Measurements from ENCODE around the gene SMURF1.

The SMURF1 gene

DNA sequence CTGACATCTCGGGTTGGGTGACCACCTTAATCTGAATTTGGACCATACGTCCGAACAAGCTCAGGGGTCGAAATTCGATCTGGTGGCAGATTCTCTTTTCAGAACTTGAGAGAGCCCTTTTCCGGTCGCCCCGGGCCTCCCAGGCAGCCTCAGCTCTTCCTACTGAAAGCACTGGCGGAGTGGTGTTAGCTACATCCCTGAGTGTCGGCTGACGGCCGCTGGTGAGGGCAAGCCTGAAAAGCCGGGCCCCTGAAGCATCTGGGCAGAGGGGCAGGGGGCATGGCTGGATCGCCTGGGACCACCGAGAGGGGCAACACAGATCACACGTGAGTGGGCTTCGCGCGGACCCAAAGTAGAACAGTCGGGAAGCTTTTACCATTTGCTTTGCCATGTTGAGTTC, 116.1 kb downstream of the SMURF1 start:
- DNase-seq = no peak

GRCh38 chr7:99027241-99027640, 116.7 kb downstream of the SMURF1 start:
- no peak for DNase-seq

DNA sequence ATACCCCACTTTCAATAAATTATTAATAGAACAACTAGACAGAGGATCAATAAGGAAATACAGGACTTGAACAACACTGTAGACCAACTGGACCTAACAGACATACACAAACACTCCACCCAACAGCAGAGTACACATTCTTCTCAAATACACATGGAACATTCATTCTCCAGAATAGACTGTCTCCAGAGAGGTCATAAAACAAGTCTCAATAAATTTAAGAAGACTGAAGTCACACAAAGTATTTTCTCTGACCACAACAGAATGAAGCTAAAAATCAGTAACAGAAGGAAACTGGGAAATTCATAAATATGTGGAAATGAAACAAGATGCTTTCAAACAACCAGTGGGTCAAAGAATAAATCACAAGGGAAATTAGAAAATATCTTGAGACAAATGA, 119.8 kb downstream of the SMURF1 start:
- DNase-seq = no peak

DNA sequence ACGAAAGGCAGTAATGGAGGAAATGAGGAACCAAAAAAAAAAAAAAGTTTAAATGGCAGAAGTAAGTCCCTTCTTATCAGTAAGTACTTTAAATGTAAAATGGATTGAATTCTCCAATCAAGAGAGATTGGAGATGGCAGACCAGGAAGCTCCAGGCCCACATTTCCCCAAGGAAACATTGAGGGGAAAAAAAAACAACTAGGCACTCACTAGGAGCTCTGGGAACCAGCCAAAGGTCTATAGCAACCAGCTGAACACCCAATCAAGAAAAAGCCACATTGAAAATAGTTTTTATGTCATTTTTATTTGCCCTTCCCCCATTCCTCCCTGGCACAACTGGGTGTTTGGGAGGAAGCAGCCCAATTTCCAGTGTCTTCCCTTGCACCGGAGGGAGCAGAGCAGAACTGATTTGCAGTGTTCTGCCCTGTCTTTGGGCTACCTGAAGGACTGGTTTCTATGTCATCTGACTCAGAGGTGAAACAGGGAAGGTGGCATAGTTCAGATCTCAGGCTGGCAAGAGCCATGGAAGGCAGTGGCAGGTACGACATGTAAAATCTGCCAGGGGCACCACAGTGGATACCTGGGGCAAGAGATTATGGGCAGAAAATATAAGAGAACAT, 121.9 kb downstream of the SMURF1 start:
- no peak for DNase-seq

DNA sequence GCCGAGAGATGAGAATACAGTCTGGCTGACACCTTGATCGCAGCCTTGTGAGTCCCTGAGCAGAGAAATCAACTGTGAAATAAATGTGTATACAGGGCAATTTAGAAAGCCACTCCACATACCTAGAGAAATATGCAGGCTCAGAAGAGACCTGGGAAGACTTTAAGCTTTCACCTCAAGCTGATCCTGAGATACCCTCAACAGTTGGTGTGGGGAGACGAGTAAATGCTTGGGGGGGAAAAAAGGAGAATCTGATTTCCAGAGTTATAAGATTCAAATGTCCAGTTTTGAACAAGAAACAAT, 123.5 kb downstream of the SMURF1 start:
- DNase-seq = no peak

DNA sequence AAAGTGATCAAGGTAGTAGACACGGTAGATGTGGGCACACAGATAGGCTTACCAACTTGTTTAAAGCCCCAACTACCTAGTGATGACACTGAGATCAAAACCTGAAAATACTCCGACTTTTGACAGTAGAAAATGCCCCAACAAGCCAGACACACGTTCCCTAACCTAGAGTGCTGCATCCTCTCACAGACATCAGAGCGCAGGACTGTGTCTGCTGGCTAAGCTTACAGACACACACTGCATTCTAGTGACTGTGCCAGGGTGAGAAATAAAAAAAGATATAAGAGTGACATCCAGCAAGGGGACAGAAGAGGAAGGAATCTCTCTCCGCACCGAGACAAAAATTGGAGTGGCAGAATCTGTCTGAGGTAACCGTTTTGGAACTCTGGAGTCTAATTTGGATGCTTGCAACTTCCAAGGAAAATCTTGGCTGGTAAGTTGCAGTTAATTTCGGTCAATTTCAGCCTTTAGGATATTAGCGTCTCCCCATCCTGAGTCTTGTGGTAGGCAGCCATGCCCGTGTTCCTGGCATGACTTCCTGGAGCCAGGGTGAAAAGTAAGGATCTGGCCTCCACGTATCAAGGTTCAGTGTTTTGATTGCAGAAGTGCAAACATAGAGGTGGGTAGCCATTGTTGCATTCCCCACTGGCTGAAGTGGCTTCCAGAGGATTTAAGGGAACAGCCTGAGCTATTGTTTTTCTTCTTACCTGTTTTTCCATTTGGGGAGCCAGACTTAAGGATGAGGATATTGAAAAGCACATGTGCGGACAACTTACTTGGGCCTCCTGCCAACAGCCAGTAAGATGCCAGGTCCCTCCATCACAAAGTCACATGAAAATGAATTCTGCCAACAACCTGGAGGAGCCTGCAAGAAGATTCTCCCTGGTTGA, 124.1 kb downstream of the SMURF1 start:
- no peak for DNase-seq

- DNase-seq = no peak
These were observed 127.7 kb downstream of the SMURF1 start for GRCh38 chr7:99016196-99016595.

DNA sequence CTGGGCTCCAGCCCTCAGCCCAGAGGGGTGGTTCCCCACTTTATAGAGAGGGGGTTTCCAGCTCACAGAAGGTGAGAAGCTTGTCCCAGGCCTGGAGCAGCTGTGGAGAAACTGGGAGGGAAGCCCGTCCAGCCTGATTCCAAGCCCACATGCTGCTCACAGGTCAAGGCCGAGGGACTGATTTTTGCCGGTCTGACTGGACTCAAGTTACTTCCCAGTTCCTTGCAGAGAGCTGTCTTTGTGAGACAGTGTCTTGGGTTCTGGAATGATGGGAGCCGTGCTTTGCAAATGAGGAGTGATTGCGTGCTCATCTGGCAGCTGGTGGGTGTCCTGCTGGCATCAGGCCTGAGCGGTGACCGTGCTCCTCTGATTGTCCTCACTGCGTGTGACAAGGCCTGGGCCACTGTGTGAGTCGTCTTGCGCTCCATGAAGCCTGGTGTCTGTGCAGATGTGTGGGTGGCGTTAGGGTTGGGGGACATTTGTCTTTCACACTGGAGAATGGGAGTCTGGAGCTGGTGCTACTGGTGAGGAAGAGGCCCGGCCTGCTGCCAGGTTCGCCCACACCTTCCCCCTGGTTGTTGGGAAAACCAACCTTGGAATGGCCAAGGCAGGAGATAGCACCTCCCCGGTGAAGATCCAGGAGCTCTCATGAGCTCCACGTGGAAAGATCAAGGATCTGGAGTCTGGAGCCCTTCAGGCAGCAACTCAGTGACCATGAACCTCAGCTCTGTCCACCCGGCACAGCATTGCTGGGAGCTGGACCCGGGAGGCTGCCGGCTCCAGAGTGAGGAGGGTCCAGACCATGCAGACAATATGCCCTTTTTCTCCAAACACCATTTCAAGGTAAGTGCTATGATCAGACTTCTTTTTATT, 129.6 kb downstream of the SMURF1 start:
- no peak for DNase-seq

- no peak for DNase-seq
These were observed 130.4 kb downstream of the SMURF1 start for GRCh38 chr7:99013266-99014112.

- DNase-seq = no peak
These were observed 131.2 kb downstream of the SMURF1 start for GRCh38 chr7:99012722-99013121.

DNA sequence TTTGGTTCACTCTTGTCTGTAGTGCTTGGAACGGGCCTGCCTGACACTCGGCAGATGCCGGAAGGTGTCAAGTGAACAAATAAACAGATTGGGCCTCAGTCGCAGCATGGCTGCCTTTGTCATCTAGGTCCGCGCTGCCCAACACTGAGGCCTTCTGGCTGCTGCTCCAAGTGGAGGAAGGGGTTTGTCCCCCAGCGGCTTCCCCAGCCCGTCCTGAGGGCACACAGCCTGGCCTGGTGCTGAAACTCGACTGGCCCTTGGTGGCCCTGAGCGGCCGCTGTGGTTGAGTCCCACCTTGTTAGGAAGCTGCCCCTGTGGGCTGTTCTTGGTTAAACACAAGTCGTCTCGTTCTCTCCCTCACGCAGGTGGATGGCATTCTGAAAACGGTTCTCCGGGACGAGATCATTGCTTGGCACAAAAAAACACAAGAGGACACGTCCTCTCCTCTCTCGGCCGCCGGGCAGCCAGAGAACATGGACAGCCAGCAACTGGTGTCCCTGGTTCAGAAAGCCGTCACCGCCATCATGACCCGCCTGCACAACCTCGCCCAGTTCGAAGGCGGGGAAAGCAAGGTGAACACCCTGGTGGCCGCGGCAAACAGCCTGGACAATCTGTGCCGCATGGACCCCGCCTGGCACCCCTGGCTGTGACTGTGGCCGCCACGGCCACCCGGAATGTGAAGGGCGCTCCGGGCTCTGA, 132.1 kb downstream of the SMURF1 start:
- DNase-seq = no peak

DNA sequence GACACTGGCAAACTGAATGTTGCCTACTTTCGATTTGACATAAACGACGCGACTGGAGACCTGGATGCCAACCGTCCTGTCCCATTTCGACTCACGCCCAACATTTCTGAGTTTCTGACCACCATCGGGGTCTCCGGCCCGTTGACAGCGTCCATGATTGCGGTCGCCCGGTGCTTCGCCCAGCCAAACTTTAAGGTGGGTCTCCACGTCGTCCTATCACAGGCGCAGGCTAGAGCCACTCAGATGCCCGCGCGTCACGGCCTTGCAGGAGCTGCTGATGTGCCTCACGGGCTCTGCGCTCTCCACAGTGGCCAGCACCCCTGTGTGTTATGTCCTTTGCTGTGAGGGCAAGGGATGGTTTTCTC, 132.6 kb downstream of the SMURF1 start:
- DNase-seq = no peak

GRCh38 chr7:99010281-99010680, 133.6 kb downstream of the SMURF1 start:
- DNase-seq = no peak

DNA sequence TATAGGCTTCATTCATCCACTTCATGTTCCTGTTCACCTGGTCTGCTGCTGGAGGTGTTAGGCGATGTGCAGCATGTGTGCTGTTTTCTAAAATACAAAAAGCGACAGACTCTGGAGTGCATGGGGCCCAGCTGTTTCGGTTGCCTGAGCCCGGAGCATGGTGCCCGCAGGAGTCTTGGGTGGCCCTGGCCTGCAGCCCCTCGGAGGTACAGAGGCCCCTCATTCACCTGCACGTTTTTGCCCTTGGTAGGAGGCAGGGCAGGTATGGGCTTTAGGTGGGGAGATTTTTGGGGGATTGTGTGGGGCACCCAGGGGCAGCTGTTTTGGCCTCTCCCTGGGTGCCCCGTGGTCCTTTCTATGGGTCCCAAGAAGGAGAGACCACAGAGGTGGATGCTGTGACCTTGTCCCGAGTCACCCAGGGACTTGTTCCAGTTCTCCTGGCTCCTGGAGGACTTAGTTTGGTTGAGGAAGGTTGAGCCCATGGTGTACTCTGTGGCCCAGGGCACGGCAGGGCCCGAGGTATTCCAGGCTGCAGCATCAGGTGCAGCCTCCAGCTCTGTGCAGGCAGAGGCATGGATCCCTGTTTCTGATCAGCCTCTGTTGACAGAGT, 134.9 kb downstream of the SMURF1 start:
- DNase-seq = no peak

- no peak for DNase-seq
These were observed 135.7 kb downstream of the SMURF1 start for GRCh38 chr7:99008181-99008631.

DNA sequence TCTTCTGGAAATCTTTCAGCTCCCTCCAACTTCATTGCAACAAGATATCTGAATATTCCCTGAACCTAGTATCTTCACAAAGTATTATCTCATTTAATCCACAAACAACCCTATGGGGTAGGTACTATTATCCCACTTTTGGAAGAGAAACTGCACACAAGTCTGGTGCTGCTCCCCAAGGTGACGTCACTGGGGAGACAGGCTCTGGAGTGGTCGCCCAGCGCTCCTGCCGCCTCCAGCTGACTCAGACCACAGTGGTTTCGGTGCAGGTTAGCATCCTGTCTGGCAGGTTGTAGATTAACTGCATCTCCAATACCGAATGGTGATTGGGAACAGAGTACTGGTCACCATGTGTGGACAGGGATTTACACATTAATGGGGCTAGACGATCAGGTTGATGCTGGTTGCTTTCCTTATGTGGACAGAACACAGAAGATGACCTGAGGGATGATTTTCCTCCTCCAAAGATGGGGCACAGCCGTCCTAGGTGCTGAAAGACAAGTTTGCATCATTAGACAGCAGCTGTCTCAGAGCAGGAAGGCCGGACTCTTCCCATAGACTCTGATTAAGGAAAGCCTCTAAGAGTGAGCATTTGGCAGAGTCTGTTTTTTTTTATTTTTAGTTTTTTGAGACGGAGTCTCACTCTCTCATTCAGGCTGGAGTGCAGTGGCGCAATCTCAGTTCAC, 137.0 kb downstream of the SMURF1 start:
- DNase-seq = no peak

DNA sequence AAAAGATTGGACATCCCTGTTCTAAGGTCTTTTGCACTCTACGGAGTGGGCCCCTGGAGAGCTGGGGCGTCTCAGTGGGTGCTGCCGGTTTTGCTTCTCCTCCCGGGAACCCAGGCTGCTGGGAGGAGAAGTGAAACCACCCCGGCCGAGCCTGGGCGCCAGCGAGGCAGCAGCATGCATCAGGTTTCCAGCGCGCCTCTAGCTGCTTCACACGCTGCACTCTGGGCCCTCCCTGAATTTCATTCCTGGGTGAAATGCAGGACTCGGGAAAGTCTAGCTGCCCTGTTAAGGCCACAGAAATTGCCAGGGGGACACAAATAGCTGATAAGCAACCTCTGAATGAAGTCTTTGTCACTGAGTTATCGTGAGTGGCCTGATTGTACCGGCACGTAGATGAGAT, 138.1 kb downstream of the SMURF1 start:
- DNase-seq = no peak

- no peak for DNase-seq
These were observed 139.0 kb downstream of the SMURF1 start for GRCh38 chr7:99004781-99005500.

DNA sequence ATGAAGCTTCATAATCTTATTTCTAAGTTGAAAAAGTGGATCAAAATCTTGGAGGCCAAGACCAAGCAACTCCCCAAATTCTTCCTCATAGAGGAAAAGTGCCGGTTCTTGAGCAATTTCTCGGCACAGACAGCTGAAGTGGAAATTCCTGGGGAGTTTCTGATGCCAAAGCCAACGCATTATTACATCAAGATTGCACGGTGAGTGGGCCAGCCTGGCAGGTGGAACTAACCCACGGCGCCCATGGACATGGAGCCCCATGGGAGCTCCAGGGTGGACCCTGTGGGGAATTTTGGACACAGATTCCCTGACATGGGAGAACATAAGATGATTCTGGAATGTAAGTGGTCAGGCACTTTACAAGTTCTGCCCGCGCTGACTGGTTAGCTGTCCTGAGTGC, 139.7 kb downstream of the SMURF1 start:
- DNase-seq = no peak

DNA sequence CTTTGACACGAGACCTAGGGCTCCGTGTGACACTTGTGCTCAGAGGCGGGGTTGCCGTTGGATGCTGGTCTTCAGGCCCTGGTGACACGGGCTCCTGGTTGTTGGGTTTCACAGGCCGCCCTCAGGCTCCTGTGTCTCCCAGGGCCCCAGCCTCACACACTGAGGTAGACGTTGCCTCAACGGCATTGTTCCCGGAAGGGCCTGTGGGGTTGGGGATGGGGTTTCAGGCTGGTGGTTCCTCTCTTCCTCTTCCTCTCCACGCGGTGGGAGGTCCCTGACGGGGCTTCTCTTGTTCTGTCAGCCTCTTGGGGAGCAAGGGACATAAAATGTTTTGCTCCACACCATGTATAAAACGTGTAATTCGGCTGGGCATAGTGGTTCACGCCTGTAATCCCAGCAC, 140.5 kb downstream of the SMURF1 start:
- no peak for DNase-seq
